ENCODE measurements around the gene FITM1. TPM values are rescaled to one million over a fixed set of nuclear protein-coding genes. Genes with fewer than 3 reads are reported as not detected.

Gene FITM1
- total RNA-seq, 1 experiment from 2014 or later = 0.72 TPM

- no peak for DNase-seq
- Mint-ChIP-seq H3K4me3 (no peak overlapping the region), H3K27me3 (ENCODE audit: low read depth) (peaks cover 24% of the 10 kb centered on the region), H3K27ac (no peak overlapping the region; a peak in 1 of 7 replicates), H3K36me3 (ENCODE audit: insufficient read depth in 1 of 3, low read depth in 3 of 3) (no peaks in the 10 kb centered on the region; a peak in 1 of 7 replicates), H3K4me1 (peaks cover 12 to 26% of the 10 kb centered on the region in 2 experiments), H3K9me3 (no peaks in the 10 kb centered on the region)
- Histone ChIP-seq H2BK120ac (ENCODE audit: low read depth, low read length, poor library complexity, severe bottlenecking) (no peak overlapping the region), H4K91ac (ENCODE audit: insufficient read length, low read depth, low read length) (no peak overlapping the region), H3K27me3 (ENCODE audit: insufficient read depth, low read length) (no peaks in the 10 kb centered on the region; the same call in 1 of the 2 replicates), H3K23ac (ENCODE audit: insufficient read length, low read depth, low read length) (no peak overlapping the region), H3K14ac (ENCODE audit: insufficient read depth, low read length) (no peak overlapping the region; the same call in 1 of the 2 replicates), H3K56ac (ENCODE audit: insufficient read length, low read depth, low read length) (no peak overlapping the region), H4K5ac (ENCODE audit: insufficient read length, low read depth, low read length) (no peak overlapping the region), H2AFZ (ENCODE audit: low read length) (no peak overlapping the region), H2BK5ac (ENCODE audit: insufficient read length, low read length) (no peak overlapping the region), H3K18ac (ENCODE audit: insufficient read length, low read depth, low read length) (no peak overlapping the region), H3K27ac (ENCODE audit: insufficient read length, low read depth, low read length) (no peak overlapping the region), H3K9me3 (ENCODE audit: control insufficient read depth, low read depth, low read length) (no peaks in the 10 kb centered on the region), H2BK12ac (ENCODE audit: insufficient read length, low read depth, low read length) (no peak overlapping the region), H4K20me1 (ENCODE audit: control insufficient read depth, insufficient read depth, insufficient read length) (no peaks in the 10 kb centered on the region), H3K79me1 (ENCODE audit: insufficient read depth, low read depth, low read length, poor library complexity, severe bottlenecking) (no peaks in the 10 kb centered on the region), H4K8ac (replicated peaks; ENCODE audit: insufficient read length, low read depth, low read length) (no peak overlapping the region), H3K4ac (ENCODE audit: low read depth, low read length) (no peak overlapping the region), H3K79me2 (ENCODE audit: insufficient read depth, low read length) (no peaks in the 10 kb centered on the region), H2BK20ac (ENCODE audit: low read depth, low read length, poor library complexity, severe bottlenecking) (no peak overlapping the region), H3K23me2 (ENCODE audit: insufficient read length, low read depth, low read length, poor library complexity, severe bottlenecking) (peaks cover 4% of the 10 kb centered on the region), H3K4me1 (ENCODE audit: insufficient read depth, low read length) (no peaks in the 10 kb centered on the region), H3T11ph (ENCODE audit: low read length) (no peak overlapping the region), H2BK15ac (ENCODE audit: low read depth, low read length) (no peak overlapping the region), H3K4me2 (ENCODE audit: insufficient read depth, insufficient read length, low read length) (no peak overlapping the region), H3K9ac (ENCODE audit: extremely low read depth, insufficient read length, low read length) (no peak overlapping the region), H2AK5ac (ENCODE audit: insufficient read length, low read length) (no peak overlapping the region)
- WGBS (ENCODE audit: extremely low coverage, insufficient read length, low lambda C conversion rate) = no CpG with 5 or more reads among the region's 3 CpGs
- no peak for TF ChIP-seq CTCF (conservative IDR thresholded peaks at IDR 0.05)
These were observed 44.1 kb upstream of the FITM1 start for GRCh38 chr14:24086193-24086955.

Measured in H9 (cell line).